ENCODE data around the gene EFHC1.

Gene EFHC1

DNA sequence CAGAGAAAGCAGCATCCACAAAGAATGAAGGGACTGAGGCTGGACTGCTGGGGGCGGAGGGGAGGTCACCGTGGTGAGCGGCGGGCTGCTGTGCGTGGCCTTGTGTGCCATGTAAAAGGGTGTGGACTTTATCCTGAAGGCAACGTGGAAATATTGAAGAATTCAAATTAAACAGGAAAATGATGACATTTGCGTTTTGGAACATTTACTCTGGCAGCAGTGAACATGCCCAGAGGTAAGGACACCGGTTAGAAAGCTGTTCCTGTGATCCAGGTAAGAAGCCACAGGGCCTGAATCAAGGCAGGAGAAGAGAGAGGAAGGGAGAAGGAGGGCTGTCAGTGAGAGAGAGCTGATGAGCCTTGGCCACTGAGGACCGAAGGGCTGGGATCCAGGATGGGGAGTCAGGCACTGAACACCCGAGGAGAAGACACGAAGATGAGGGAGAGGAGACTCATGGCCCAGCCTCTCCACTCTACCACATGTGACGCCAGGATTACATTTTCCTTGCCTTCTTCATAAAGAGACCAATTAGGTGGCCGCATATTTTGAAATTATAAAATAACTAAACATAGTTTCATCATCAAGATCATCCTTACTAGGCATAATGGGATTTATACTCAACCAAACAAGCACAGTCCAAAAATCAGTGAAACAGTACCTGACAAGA is 98.3 kb downstream of the EFHC1 start:
- Histone ChIP-seq H3K27ac (no peak overlapping the region), H3K36me3 (ENCODE audit: insufficient read depth, low read length) (no peaks in the 10 kb centered on the region), H3K9ac (ENCODE audit: insufficient read length) (no peak overlapping the region), H3K9me3 (ENCODE audit: low read depth, low read length) (no peaks in the 10 kb centered on the region), H3K4me3 (no peak overlapping the region)
- no peak for DNase-seq (ENCODE audit: low read depth, low spot score)
- TF ChIP-seq FOXP2 (optimal IDR thresholded peaks at IDR 0.05; ENCODE audit: control extremely low read depth, extremely low read length, insufficient read depth) (no peak), POLR2AphosphoS5 (IDR thresholded peaks at IDR 0.05; ENCODE audit: borderline replicate concordance, low read depth, low read length) (no peak), EZH2 (IDR thresholded peaks at IDR 0.05) (no peak)

DNA sequence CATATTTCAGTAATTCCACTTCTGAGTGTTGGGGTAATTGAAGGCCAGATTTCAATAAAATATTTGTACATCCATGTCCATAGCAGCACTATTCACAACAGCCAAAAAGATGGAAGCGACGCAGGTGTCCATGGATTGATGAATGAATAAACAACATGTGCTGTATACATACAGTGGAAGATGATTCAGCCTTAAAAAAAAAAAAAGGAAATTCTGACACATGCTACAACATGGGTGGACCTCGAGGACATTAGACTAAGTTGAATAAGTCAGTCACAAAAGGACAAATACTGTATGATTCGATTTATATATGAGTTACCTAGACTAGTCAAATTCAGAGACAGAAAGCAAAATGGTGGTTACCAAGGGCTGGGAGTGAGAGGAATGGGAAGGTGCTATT is 99.5 kb downstream of the EFHC1 start:
- no peak for DNase-seq (ENCODE audit: low read depth, low spot score)
- TF ChIP-seq FOXP2 (optimal IDR thresholded peaks at IDR 0.05; ENCODE audit: control extremely low read depth, extremely low read length, insufficient read depth) (no peak), EZH2 (IDR thresholded peaks at IDR 0.05) (no peak), POLR2AphosphoS5 (IDR thresholded peaks at IDR 0.05; ENCODE audit: borderline replicate concordance, low read depth, low read length) (no peak)
- Histone ChIP-seq H3K27ac (no peak overlapping the region), H3K4me3 (no peak overlapping the region), H3K9ac (ENCODE audit: insufficient read length) (no peak overlapping the region), H3K36me3 (ENCODE audit: insufficient read depth, low read length) (no peaks in the 10 kb centered on the region), H3K9me3 (ENCODE audit: low read depth, low read length) (no peaks in the 10 kb centered on the region)

GRCh38 chr6:52522151-52522626 is 102.0 kb downstream of the EFHC1 start:
- Histone ChIP-seq H3K9me3 (ENCODE audit: low read depth, low read length) (no peaks in the 10 kb centered on the region), H3K27ac (no peak overlapping the region), H3K4me3 (no peak overlapping the region), H3K36me3 (ENCODE audit: insufficient read depth, low read length) (no peaks in the 10 kb centered on the region), H3K9ac (ENCODE audit: insufficient read length) (no peak overlapping the region)
- no peak for DNase-seq (ENCODE audit: low read depth, low spot score)
- TF ChIP-seq EZH2 (IDR thresholded peaks at IDR 0.05) (no peak), POLR2AphosphoS5 (IDR thresholded peaks at IDR 0.05; ENCODE audit: borderline replicate concordance, low read depth, low read length) (no peak), FOXP2 (optimal IDR thresholded peaks at IDR 0.05; ENCODE audit: control extremely low read depth, extremely low read length, insufficient read depth) (no peak)

DNA sequence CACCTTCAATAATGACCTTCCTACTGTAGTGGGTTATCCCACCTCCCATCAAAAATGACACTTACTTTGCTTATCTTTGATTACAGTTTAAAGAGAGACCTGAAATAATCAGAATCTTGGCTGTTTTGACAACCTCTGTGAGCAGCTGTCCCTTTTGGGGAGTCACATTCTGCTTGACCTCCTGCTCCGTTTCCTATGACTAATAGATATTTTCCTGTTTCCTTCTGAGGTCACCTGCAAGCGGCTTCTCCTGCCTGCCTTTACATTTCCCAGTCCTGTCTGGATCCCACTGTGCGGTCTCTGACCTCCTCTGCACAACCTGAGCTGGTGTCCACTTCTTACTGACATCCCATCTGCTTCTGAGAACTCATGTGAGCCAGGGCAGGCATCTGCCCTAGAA is 102.5 kb downstream of the EFHC1 start:
- H3K36me3 ChIP-seq (ENCODE audit: insufficient read depth, low read length): no peaks in the 10 kb centered on the region
- TF ChIP-seq POLR2AphosphoS5 (IDR thresholded peaks at IDR 0.05; ENCODE audit: borderline replicate concordance, low read depth, low read length) (no peak), FOXP2 (optimal IDR thresholded peaks at IDR 0.05; ENCODE audit: control extremely low read depth, extremely low read length, insufficient read depth) (no peak), EZH2 (IDR thresholded peaks at IDR 0.05) (no peak)
- no peaks in the 10 kb centered on the region for H3K9me3 ChIP-seq (ENCODE audit: low read depth, low read length)
- H3K27ac ChIP-seq: no peak overlapping the region
- no peak overlapping the region for H3K4me3 ChIP-seq
- DNase-seq (ENCODE audit: low read depth, low spot score): no peak
- H3K9ac ChIP-seq (ENCODE audit: insufficient read length): no peak overlapping the region

- H3K9me3 ChIP-seq (ENCODE audit: low read depth, low read length): no peaks in the 10 kb centered on the region
- H3K9ac ChIP-seq (ENCODE audit: insufficient read length): no peak overlapping the region
- no peaks in the 10 kb centered on the region for H3K36me3 ChIP-seq (ENCODE audit: insufficient read depth, low read length)
- no peak for TF ChIP-seq EZH2 (IDR thresholded peaks at IDR 0.05)
- TF ChIP-seq POLR2AphosphoS5 (IDR thresholded peaks at IDR 0.05; ENCODE audit: borderline replicate concordance, low read depth, low read length): no peak
- TF ChIP-seq FOXP2 (optimal IDR thresholded peaks at IDR 0.05; ENCODE audit: control extremely low read depth, extremely low read length, insufficient read depth): no peak
- no peak overlapping the region for H3K4me3 ChIP-seq
- no peak overlapping the region for H3K27ac ChIP-seq
- DNase-seq (ENCODE audit: low read depth, low spot score): peak; percentile 28
These were observed 103.4 kb downstream of the EFHC1 start for GRCh38 chr6:52523378-52524142.

DNA sequence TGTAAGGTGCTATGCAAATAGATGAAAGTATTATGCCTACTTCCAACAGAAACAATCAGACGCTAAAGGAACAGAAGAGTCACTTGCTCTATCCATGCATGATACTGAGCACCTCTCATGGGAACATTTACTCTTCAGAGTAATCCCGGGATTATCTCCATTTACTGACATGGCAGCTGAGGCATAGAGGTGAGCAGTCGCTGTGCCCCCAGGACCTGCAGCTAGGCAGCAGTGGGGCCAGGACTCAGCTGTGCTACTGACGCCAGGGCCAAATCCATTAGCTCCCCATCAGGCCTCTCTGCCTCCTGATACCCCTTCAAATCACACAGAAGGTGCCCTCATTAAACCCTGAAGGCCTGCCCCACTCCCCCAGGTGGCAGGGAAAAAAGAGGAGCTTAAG is 104.8 kb downstream of the EFHC1 start:
- H3K9ac ChIP-seq (ENCODE audit: insufficient read length): no peak overlapping the region
- H3K27ac ChIP-seq: no peak overlapping the region
- no peak overlapping the region for H3K4me3 ChIP-seq
- DNase-seq (ENCODE audit: low read depth, low spot score): no peak
- H3K9me3 ChIP-seq (ENCODE audit: low read depth, low read length): no peaks in the 10 kb centered on the region
- H3K36me3 ChIP-seq (ENCODE audit: insufficient read depth, low read length): no peaks in the 10 kb centered on the region
- TF ChIP-seq POLR2AphosphoS5 (IDR thresholded peaks at IDR 0.05; ENCODE audit: borderline replicate concordance, low read depth, low read length) (no peak), EZH2 (IDR thresholded peaks at IDR 0.05) (no peak), FOXP2 (optimal IDR thresholded peaks at IDR 0.05; ENCODE audit: control extremely low read depth, extremely low read length, insufficient read depth) (no peak)

DNA sequence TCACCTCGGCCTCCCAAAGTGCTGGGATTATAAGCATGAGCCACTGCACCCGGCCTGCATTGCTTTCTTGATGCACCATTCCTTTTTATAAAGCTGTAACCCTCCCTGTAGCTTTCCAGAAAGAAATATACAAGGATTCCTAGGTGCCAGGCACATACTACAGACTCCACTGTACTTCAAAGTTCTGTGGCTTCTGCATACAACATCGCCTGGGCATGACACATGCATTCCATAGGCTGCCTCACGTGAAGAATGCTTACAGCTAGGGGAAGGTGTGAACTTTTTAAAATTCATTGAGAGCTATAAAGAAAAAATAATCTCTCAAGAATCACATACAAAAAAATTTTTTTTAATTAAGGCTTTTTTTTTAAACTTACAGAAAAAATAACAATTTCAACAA is 106.5 kb downstream of the EFHC1 start:
- TF ChIP-seq EZH2 (IDR thresholded peaks at IDR 0.05) (no peak), FOXP2 (optimal IDR thresholded peaks at IDR 0.05; ENCODE audit: control extremely low read depth, extremely low read length, insufficient read depth) (no peak)
- Histone ChIP-seq H3K36me3 (ENCODE audit: insufficient read depth, low read length) (no peaks in the 10 kb centered on the region), H3K9me3 (ENCODE audit: low read depth, low read length) (no peaks in the 10 kb centered on the region), H3K27ac (no peak overlapping the region), H3K9ac (ENCODE audit: insufficient read length) (no peak overlapping the region), H3K4me3 (no peak overlapping the region)
- DNase-seq (ENCODE audit: low read depth, low spot score): no peak

GRCh38 chr6:52527436-52527835 is 107.3 kb downstream of the EFHC1 start:
- Histone ChIP-seq H3K27ac (no peak overlapping the region), H3K4me3 (no peak overlapping the region), H3K36me3 (ENCODE audit: insufficient read depth, low read length) (no peaks in the 10 kb centered on the region), H3K9me3 (ENCODE audit: low read depth, low read length) (no peaks in the 10 kb centered on the region), H3K9ac (ENCODE audit: insufficient read length) (no peak overlapping the region)
- no peak for DNase-seq (ENCODE audit: low read depth, low spot score)
- no peak for TF ChIP-seq POLR2AphosphoS5 (IDR thresholded peaks at IDR 0.05; ENCODE audit: borderline replicate concordance, low read depth, low read length)
- no peak for TF ChIP-seq FOXP2 (optimal IDR thresholded peaks at IDR 0.05; ENCODE audit: control extremely low read depth, extremely low read length, insufficient read depth)
- no peak for TF ChIP-seq EZH2 (IDR thresholded peaks at IDR 0.05)

All from SK-N-MC (cell line).